Adipocyte (in vitro differentiated cells): ENCODE results near the gene CLIP2.

Experiments
- DNase-seq: peaks from one replicate; pipeline ENCODE4 v3.0.0-alpha.2; 2015; ENCODE audit warnings: low read depth
- H3K27me3 ChIP-seq: replicated peaks from 2 replicates; pipeline ENCODE4 v1.7.0; 2013; ENCODE audit warnings: mild to moderate bottlenecking, low read length, moderate library complexity; ENCODE audit not compliant: control insufficient read depth, insufficient read depth
- H3K36me3 ChIP-seq: 2 replicates; pipeline ENCODE4 v1.7.0; 2013; ENCODE audit warnings: low read length, mild to moderate bottlenecking, moderate library complexity; ENCODE audit not compliant: control insufficient read depth, insufficient read depth, severe bottlenecking
- H3K4me1 ChIP-seq: 2 replicates; pipeline ENCODE4 v1.7.0; 2013; ENCODE audit warnings: mild to moderate bottlenecking, low read length, moderate library complexity; ENCODE audit not compliant: control insufficient read depth, insufficient read depth
- H3K4me3 ChIP-seq: 2 replicates; pipeline ENCODE4 v1.7.0; 2013; ENCODE audit warnings: mild to moderate bottlenecking, low read length, moderate library complexity
- H3K9ac ChIP-seq: 2 replicates; pipeline ENCODE4 v1.7.0; 2013; ENCODE audit warnings: mild to moderate bottlenecking, low read length, moderate library complexity
- H3K9me3 ChIP-seq: 2 replicates; pipeline ENCODE4 v1.7.0; 2013; ENCODE audit warnings: mild to moderate bottlenecking, low read length, moderate library complexity; ENCODE audit not compliant: control insufficient read depth

Gene CLIP2

DNA sequence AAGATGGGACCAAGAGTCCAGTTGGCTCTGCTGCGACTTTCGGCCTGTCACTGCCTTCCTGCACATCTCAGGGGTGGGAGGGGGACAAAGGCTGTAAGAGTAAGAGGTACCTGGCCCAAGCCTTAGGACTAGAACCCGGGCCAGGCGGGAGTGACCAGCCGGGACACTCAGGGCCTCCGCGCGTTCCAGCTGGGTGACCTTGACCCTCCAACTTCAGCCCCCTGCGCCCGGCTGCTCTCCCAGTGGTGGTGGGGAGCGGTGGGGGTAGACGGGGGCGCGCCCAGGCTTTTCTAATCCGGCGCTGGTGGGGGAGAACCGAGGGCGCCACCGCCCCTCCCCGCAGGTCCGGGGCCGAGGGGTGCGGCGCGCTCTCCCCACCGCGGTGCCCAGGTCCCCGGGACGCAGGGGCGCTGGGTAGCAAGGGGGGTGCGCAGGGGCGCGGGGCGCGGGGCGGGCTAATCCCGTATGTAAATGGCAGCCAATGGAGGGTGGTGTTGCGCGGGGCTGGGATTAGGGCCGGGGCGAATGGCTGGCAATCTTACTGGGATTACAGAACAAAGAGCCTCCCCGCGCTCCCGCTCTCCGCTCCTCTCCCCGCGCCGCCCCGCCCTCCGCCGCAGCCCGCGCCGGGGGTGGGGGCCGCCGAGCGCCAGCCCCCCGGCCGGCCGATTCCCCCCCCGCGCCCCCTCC lies 164.3 kb downstream of the CLIP2 start, which contains the start of gene GTF2IRD1:
Gene GTF2IRD1 (plus strand): TSS at position 585 of the 690 bp plus-strand sequence. CDS start 54,175 bp downstream, outside the sequence.
- Histone ChIP-seq H3K27me3 (no peaks in the 10 kb centered on the region), H3K4me1 (peaks cover 19% of the 10 kb centered on the region), H3K9ac (peak within 1 kb of the TSS; percentile 80), H3K36me3 (no peaks in the 10 kb centered on the region), H3K9me3 (no peaks in the 10 kb centered on the region), H3K4me3 (peak within 1 kb of the TSS; percentile 82)
- peak; percentile 92 for DNase-seq

DNA sequence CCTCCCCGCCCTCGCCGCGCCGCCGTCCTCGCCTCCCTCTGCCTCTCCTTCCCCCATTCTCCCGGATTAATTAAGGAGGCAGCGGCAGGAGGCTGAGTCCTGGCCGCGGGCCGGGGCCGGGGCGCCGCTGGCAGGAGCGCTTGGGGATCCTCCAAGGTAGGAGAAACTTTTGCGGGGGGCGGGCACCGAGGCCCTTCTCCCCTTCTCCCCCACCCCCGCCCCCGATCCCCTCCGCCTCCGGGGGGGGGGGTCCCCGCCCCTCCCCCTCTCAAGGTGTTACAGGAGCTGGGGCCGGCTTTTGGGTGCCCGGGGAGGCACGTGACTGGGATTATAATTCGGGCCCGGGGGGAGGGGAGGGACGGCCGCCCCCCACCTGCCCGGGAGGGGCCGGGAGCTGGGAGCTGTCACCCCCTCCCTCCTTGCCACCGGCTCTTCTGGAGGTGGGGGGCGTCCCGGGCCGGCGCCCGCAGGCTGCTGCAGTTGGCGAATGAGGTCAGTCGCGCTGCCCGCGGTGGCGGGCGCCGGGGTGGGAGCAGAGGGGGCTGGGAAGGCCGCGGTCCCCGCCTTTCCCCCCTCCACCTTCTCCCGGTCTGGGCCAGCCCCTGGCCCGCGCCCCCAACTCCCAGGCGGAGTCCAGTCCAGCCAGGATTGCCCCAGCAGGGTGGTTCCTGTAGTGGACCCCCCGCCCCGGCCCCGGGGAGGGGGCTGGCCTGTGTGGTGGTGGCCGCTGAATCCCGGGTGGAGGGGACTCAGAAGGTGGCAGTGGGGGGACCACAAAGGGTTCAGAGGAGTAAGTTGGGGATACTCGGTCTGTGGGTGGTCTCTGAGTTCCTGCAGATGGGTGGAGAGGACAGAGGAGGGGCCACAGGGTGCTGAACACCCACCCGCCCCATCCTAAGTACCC lies 165.1 kb downstream of the CLIP2 start:
- Histone ChIP-seq H3K9ac (peak overlapping the region; percentile 72), H3K9me3 (no peaks in the 10 kb centered on the region), H3K27me3 (no peaks in the 10 kb centered on the region), H3K4me1 (peaks cover 19% of the 10 kb centered on the region), H3K4me3 (peak overlapping the region; percentile 77), H3K36me3 (no peaks in the 10 kb centered on the region)
- DNase-seq = peak; percentile 46

DNA sequence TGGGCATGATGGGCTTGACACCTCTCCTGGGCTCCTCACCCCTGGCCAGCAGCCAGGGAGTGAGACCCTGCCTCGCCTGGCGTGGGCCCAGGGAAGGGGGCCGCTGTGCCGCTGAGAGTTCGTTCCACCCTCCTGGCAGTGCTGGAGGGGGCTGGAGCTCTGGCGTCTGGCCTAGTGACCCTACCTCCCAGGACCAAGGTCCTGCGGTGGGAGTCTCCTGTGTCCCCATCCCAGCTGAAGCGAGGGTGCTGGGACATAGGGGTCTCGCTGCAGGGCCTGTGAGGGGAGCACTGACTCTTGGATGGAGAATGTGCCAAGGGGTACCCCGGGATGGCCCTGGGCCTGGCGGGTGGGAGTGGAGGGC lies 165.7 kb downstream of the CLIP2 start:
- Histone ChIP-seq H3K4me1 (peaks cover 19% of the 10 kb centered on the region), H3K4me3 (peak overlapping the region; percentile 77), H3K9ac (peak overlapping the region; percentile 72), H3K9me3 (no peaks in the 10 kb centered on the region), H3K27me3 (no peaks in the 10 kb centered on the region), H3K36me3 (no peaks in the 10 kb centered on the region)
- no peak for DNase-seq

DNA sequence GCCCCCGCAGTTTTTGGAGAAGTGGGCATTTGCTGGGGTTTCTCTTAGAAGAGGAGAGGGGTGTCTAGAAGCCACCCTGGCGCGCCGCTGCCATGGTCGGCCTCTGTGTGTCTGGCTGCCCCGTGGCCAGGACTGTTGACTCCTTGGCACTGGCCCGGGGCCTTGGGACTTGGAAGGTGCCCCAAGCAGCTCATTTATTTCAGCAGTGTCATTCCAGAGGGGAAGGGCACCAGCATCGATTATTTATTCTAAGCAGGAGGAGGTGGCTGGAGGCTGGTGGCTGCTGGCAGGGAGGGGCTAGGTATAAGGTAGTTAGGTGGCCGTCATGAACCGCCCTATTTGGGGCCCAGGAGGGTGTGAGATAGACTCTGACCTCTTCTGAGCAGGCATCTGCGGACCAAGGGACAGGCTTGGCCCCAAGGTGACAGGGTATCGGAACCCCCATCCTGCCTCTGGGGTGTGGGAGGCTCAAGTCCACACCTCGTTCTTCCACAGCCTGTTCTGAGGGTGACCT lies 166.1 kb downstream of the CLIP2 start:
- peak overlapping the region; percentile 77 for H3K4me3 ChIP-seq
- DNase-seq = peak; percentile 21
- H3K27me3 ChIP-seq = no peaks in the 10 kb centered on the region
- H3K9me3 ChIP-seq = no peaks in the 10 kb centered on the region
- no peak overlapping the region for H3K9ac ChIP-seq
- H3K4me1 ChIP-seq = peaks cover 19% of the 10 kb centered on the region
- H3K36me3 ChIP-seq = no peaks in the 10 kb centered on the region
